DOHH2 (cell line): Measurements from ENCODE around the gene SULT4A1.

Experiments
- H3F3A ChIP-seq: fragments of 200-600 bp; sonication (generic), shearing (Covaris generic); 2 replicates; pipeline ENCODE4 v1.6.0; 2016; ENCODE audit warnings: antibody characterized with exemption, mild to moderate bottlenecking; ENCODE audit not compliant: control insufficient read depth, insufficient read depth
- H3K27ac ChIP-seq: fragments of 200-600 bp; sonication (generic); 2 replicates; pipeline ENCODE4 v1.5.1; 2014; ENCODE audit warnings: low read depth, mild to moderate bottlenecking, low read length, moderate library complexity
- H3K27me3 ChIP-seq: fragments of 200-600 bp; sonication (generic); 2 replicates; pipeline ENCODE4 v1.6.1; 2014; ENCODE audit warnings: mild to moderate bottlenecking, low read length, mixed read lengths; ENCODE audit not compliant: control insufficient read depth
- H3K36me3 ChIP-seq: fragments of 200-600 bp; sonication (generic); 2 replicates; pipeline ENCODE4 v1.6.1; 2014; ENCODE audit warnings: mild to moderate bottlenecking, low read length, moderate library complexity, mixed read lengths; ENCODE audit not compliant: control insufficient read depth
- H3K4me1 ChIP-seq: fragments of 200-600 bp; sonication (generic); 2 replicates; pipeline ENCODE4 v1.6.1; 2014; ENCODE audit warnings: mild to moderate bottlenecking, low read length, mixed read lengths; ENCODE audit not compliant: control insufficient read depth
- H3K4me2 ChIP-seq: fragments of 200-600 bp; sonication (generic); 2 replicates; pipeline ENCODE4 v1.6.0; 2014; ENCODE audit warnings: mild to moderate bottlenecking, low read length, moderate library complexity
- H3K4me3 ChIP-seq: fragments of 200-600 bp; sonication (generic); 2 replicates; pipeline ENCODE4 v1.5.1; 2014; ENCODE audit warnings: mild to moderate bottlenecking, low read length, mixed read lengths
- H3K79me2 ChIP-seq: fragments of 200-600 bp; sonication (generic); 2 replicates; pipeline ENCODE4 v1.6.1; 2014; ENCODE audit warnings: mild to moderate bottlenecking, low read length, mixed read lengths; ENCODE audit not compliant: control insufficient read depth
- H3K9me2 ChIP-seq: fragments of 200-600 bp; sonication (generic); replicated peaks from 2 replicates; pipeline ENCODE4 v1.6.1; 2014; ENCODE audit warnings: mild to moderate bottlenecking, low read length, mixed read lengths; ENCODE audit not compliant: control insufficient read depth
- H3K9me3 ChIP-seq: fragments of 200-600 bp; sonication (generic); 2 replicates; pipeline ENCODE4 v1.6.1; 2014; ENCODE audit warnings: antibody characterized with exemption, low read length, mixed read lengths; ENCODE audit not compliant: control insufficient read depth, insufficient read depth
- H4K20me1 ChIP-seq: fragments of 200-600 bp; sonication (generic); 2 replicates; pipeline ENCODE4 v1.6.0; 2014; ENCODE audit warnings: low read depth, mild to moderate bottlenecking, antibody characterized with exemption, low read length, moderate library complexity; ENCODE audit not compliant: control insufficient read depth, insufficient read depth
- CTCF ChIP-seq: fragments of 200-600 bp; sonication (generic); IDR thresholded peaks from one replicate; pipeline ENCODE4 v1.5.1; 2014; ENCODE audit warnings: antibody characterized with exemption, mild to moderate bottlenecking, low read depth, low read length; ENCODE audit not compliant: poor library complexity, severe bottlenecking
- EZH2phosphoT487 ChIP-seq: fragments of 200-600 bp; sonication (generic); IDR thresholded peaks from 2 replicates; pipeline ENCODE4 v1.6.1; 2017; ENCODE audit warnings: borderline replicate concordance, mild to moderate bottlenecking, antibody characterized with exemption, low read length, moderate library complexity, mixed read lengths

Gene SULT4A1

GRCh38 chr22:43851979-43852307 is 10.4 kb downstream of the SULT4A1 start:
- Histone ChIP-seq H3K9me2 (no peaks in the 10 kb centered on the region), H3K27me3 (no peaks in the 10 kb centered on the region), H3F3A (no peaks in the 10 kb centered on the region), H3K4me3 (no peak overlapping the region), H3K4me1 (no peaks in the 10 kb centered on the region), H3K27ac (no peak overlapping the region), H4K20me1 (no peaks in the 10 kb centered on the region), H3K9me3 (no peaks in the 10 kb centered on the region), H3K4me2 (no peak overlapping the region), H3K36me3 (no peaks in the 10 kb centered on the region), H3K79me2 (no peaks in the 10 kb centered on the region)
- TF ChIP-seq CTCF (no peak), EZH2phosphoT487 (no peak)

- H3K79me2 ChIP-seq = no peaks in the 10 kb centered on the region
- no peaks in the 10 kb centered on the region for H4K20me1 ChIP-seq
- H3K36me3 ChIP-seq = no peaks in the 10 kb centered on the region
- H3K4me3 ChIP-seq = no peak overlapping the region
- no peak overlapping the region for H3K27ac ChIP-seq
- no peaks in the 10 kb centered on the region for H3F3A ChIP-seq
- no peaks in the 10 kb centered on the region for H3K9me3 ChIP-seq
- H3K4me1 ChIP-seq = no peaks in the 10 kb centered on the region
- H3K27me3 ChIP-seq = no peaks in the 10 kb centered on the region
- H3K9me2 ChIP-seq = no peaks in the 10 kb centered on the region
- TF ChIP-seq EZH2phosphoT487 = no peak
- no peak for TF ChIP-seq CTCF
- H3K4me2 ChIP-seq = no peak overlapping the region
These were observed 11.0 kb downstream of the SULT4A1 start for GRCh38 chr22:43851058-43851978.

- Histone ChIP-seq H4K20me1 (no peaks in the 10 kb centered on the region), H3K79me2 (no peaks in the 10 kb centered on the region), H3K36me3 (no peaks in the 10 kb centered on the region), H3K27me3 (no peaks in the 10 kb centered on the region), H3K27ac (no peak overlapping the region), H3K4me3 (no peak overlapping the region), H3K9me3 (no peaks in the 10 kb centered on the region), H3K4me1 (no peaks in the 10 kb centered on the region), H3K9me2 (no peaks in the 10 kb centered on the region), H3K4me2 (no peak overlapping the region), H3F3A (no peaks in the 10 kb centered on the region)
- no peak for TF ChIP-seq EZH2phosphoT487
- TF ChIP-seq CTCF = no peak
These were observed 11.8 kb downstream of the SULT4A1 start for GRCh38 chr22:43850529-43850928.
